ENCODE results near the gene DUSP22.

GRCh38 chr6:389143-389542, 96.9 kb downstream of the DUSP22 start:
- TF ChIP-seq CTCF (IDR thresholded peaks at IDR 0.05) (no peak), POLR2A (IDR thresholded peaks at IDR 0.05) (no peak), EP300 (IDR thresholded peaks at IDR 0.05) (no peak)
